Skin epidermis (tissue), 12 donors: ENCODE measurements around the gene POGLUT2.

ENCODE experiments used
- H3K27ac ChIP-seq, 21 experiments: fragments of 200-600 bp; sonication (generic) in 11 of 21; one replicate each; pipeline ENCODE4 v1.5.0; 2020; ENCODE audit warnings: mild to moderate bottlenecking in 3 of 21, inconsistent platforms in 2 of 21, moderate library complexity in 2 of 21
- H3K4me3 ChIP-seq, 7 experiments: fragments of 200-600 bp; sonication (generic) in 2 of 7; one replicate each; pipeline ENCODE4 v1.5.0; 2020; ENCODE audit warnings: inconsistent platforms in 2 of 7, mild to moderate bottlenecking in 2 of 7, moderate library complexity in 1 of 7

Gene POGLUT2

GRCh38 chr13:102772042-102772425, 26.7 kb downstream of the POGLUT2 start:
- H3K27ac ChIP-seq = no peak overlapping the region
- peak overlapping the region in 1 of 7 experiments; percentile 77 for H3K4me3 ChIP-seq

GRCh38 chr13:102771298-102772041, 27.3 kb downstream of the POGLUT2 start:
- Histone ChIP-seq H3K27ac (no peak overlapping the region), H3K4me3 (no peak overlapping the region)

GRCh38 chr13:102770435-102770834, 28.3 kb downstream of the POGLUT2 start:
- no peak overlapping the region for H3K27ac ChIP-seq
- no peak overlapping the region for H3K4me3 ChIP-seq

- Histone ChIP-seq H3K4me3 (no peak overlapping the region), H3K27ac (no peak overlapping the region)
Observed at GRCh38 chr13:102769679-102770078, 29.1 kb downstream of the POGLUT2 start.

- Histone ChIP-seq H3K4me3 (no peak overlapping the region), H3K27ac (no peak overlapping the region)
Observed at GRCh38 chr13:102768909-102769308, 29.9 kb downstream of the POGLUT2 start.

GRCh38 chr13:102763741-102764140, 35.0 kb downstream of the POGLUT2 start:
- H3K27ac ChIP-seq = no peak overlapping the region
- H3K4me3 ChIP-seq = no peak overlapping the region

GRCh38 chr13:102761071-102761470, 37.7 kb downstream of the POGLUT2 start:
- H3K4me3 ChIP-seq = no peak overlapping the region
- no peak overlapping the region for H3K27ac ChIP-seq

- H3K4me3 ChIP-seq = no peak overlapping the region
- no peak overlapping the region for H3K27ac ChIP-seq
Observed at GRCh38 chr13:102758842-102759241, 39.9 kb downstream of the POGLUT2 start.

- H3K4me3 ChIP-seq = no peak overlapping the region
- H3K27ac ChIP-seq = no peak overlapping the region
Observed at GRCh38 chr13:102757006-102757405, 41.8 kb downstream of the POGLUT2 start.

- H3K4me3 ChIP-seq = no peak overlapping the region
Observed at GRCh38 chr13:102751886-102752285, 46.9 kb downstream of the POGLUT2 start.

GRCh38 chr13:102742506-102742905, 56.3 kb downstream of the POGLUT2 start:
- H3K4me3 ChIP-seq = no peak overlapping the region
- H3K27ac ChIP-seq = no peak overlapping the region

More at GRCh38 chr13:102751886-102752285, 46.9 kb downstream of the POGLUT2 start:
- no peak overlapping the region for H3K27ac ChIP-seq

GRCh38 chr13:102742101-102742500, 56.7 kb downstream of the POGLUT2 start:
- no peak overlapping the region for H3K4me3 ChIP-seq
- H3K27ac ChIP-seq = no peak overlapping the region
